RWPE1 (cell line): ENCODE results near the gene CAMK1G.
A peak's percentile ranks its signal among the peaks of the same experiment; 100 is the strongest.

ENCODE experiments used
- CTCF ChIA-PET: fragments of 350-600 bp; sonication (Branson Sonifier 250); formaldehyde crosslinking; extraction: SDS; loops from one replicate; lab custom pipeline; 2021; lab: Yijun Ruan, JAX
- POLR2A ChIA-PET: fragments of 400-600 bp; formaldehyde crosslinking; extraction: SDS; loops from one replicate; lab custom pipeline; 2020; ENCODE audit warnings: antibody characterized with exemption; ENCODE audit not compliant: low non-redundant PET; lab: Yijun Ruan, JAX
- DNase-seq: peaks from one replicate; pipeline ENCODE4 v3.0.0; 2012; ENCODE audit warnings: low spot score
- H3K27ac ChIP-seq: fragments of 450-650 bp; 2 replicates; pipeline ENCODE4 v1.5.1; 2017
- TF ChIP-seq, protein P1 (sequence below): fragments of 450-650 bp; conservative IDR thresholded peaks from 2 replicates; pipeline ENCODE4 v1.5.1; 2017; ENCODE audit warnings: low read depth, mild to moderate bottlenecking

Gene CAMK1G

DNA sequence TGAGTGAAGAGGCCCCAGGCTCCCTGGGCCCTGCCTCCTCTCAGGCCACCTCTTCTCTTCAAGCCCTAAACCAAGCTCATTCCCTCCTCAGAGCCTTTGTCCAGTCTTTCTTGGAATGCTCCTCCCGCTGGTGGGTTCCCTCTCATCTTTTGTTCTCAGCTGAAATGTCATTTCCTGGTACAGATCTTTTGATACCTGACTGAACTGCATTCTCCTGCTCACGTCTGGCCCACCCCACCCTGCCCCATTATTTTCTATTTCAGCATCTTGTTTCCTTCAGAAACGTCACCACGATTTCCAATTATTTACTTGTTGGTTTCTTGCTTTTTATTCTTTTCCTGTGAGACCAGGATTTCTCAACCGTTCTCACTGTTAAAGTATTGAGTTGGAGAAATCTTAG is 52.3 kb downstream of the CAMK1G start:
- H3K27ac ChIP-seq, result no peak overlapping the region
- no peak for DNase-seq
- TF ChIP-seq, protein P1, sequence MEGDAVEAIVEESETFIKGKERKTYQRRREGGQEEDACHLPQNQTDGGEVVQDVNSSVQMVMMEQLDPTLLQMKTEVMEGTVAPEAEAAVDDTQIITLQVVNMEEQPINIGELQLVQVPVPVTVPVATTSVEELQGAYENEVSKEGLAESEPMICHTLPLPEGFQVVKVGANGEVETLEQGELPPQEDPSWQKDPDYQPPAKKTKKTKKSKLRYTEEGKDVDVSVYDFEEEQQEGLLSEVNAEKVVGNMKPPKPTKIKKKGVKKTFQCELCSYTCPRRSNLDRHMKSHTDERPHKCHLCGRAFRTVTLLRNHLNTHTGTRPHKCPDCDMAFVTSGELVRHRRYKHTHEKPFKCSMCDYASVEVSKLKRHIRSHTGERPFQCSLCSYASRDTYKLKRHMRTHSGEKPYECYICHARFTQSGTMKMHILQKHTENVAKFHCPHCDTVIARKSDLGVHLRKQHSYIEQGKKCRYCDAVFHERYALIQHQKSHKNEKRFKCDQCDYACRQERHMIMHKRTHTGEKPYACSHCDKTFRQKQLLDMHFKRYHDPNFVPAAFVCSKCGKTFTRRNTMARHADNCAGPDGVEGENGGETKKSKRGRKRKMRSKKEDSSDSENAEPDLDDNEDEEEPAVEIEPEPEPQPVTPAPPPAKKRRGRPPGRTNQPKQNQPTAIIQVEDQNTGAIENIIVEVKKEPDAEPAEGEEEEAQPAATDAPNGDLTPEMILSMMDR, result no peak
- ChIA-PET CTCF (no interaction called here), POLR2A (no interaction called here)

DNA sequence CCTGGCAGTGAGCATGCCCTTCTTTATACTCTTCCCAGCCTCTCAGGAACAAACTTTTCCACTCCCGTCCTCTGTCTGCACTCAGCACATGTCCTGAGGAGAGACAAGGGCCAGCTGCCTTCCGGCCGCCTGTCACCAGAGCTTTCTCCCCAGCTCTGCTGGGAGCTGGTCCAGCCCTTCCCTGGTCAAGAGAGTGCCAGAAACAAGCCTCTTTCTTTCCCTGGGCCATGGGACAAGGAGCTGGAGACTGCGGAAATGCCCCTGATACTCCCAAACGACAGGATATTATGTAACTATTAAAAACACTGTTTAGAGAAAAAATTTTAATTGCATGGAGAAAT is 58.3 kb downstream of the CAMK1G start:
- CTCF ChIA-PET, result no interaction called here
- DNase-seq, result no peak
- no peak overlapping the region for H3K27ac ChIP-seq
- TF ChIP-seq, protein P1, result no peak
- POLR2A ChIA-PET, result no interaction called here

GRCh38 chr1:209642816-209643215 is 59.3 kb downstream of the CAMK1G start:
- TF ChIP-seq, protein P1, result no peak
- ChIA-PET POLR2A (no interaction called here), CTCF (interaction anchor here (0.9 kb wide), 1 partner anchor 51 kb away, joined by 4 read pairs; no protein-coding TSS in a partner anchor)
- H3K27ac ChIP-seq, result peak overlapping the region; percentile 76
- DNase-seq, result no peak

GRCh38 chr1:209643285-209644020 is 59.9 kb downstream of the CAMK1G start:
- CTCF ChIA-PET, result interaction anchor here (0.8 to 1.6 kb wide), 4 partner anchors 14 to 117 kb away, joined by 3 to 4 read pairs (median 4); no protein-coding TSS in a partner anchor
- POLR2A ChIA-PET, result interaction anchor here (0.6 to 0.7 kb wide), 2 partner anchors 8 to 11 kb away, joined by 3 read pairs; no protein-coding TSS in a partner anchor
- DNase-seq, result peak; percentile 46
- TF ChIP-seq, protein P1, result no peak
- H3K27ac ChIP-seq, result peak overlapping the region; percentile 76

DNA sequence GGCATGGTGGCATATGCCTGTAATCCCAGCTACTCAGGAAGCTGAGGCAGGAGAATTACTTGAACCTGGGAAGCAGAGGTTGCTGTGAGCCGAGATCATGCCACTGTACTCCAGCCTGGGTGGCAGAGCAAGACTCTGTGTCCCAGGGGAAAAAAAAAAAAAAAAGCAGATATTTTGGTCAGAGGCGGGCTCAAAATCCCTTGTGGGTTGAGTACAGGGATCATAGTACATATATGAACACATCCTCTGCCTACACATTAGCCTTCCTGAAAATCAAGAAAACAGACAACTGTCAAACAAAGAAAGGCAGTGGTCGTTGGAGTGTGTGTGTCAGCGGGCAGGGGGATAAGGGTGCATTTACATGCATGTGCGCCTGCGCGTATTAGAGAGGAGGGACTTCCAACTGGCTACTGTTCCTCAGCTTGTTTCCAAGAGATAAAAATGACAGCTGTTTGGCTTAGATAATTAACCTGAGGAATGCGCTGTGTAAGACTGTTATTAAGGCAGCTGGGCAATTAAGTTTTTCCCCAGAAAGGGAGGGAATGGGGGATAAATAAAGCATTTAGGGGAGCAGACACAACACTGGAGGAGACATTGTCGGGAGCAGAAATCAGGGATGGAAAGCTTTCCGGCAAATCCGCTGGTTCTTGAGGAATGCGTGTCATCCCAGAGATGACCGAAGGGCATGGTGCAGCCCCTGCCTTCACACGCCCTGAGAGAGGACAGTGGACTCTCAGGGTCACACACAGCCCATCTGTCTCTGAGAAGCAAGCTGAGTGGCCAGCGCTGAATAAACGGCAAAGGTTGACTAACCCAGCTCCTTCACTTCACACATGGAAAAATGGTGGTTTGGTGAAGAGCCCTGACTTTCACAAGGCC is 62.3 kb downstream of the CAMK1G start:
- 0 out of 2 replicates have a peak overlapping the region, but pooled peaks have one; percentile 20 for H3K27ac ChIP-seq
- CTCF ChIA-PET, result interaction anchor here (0.7 kb wide), 1 partner anchor 19 kb away, joined by 5 read pairs; no protein-coding TSS in a partner anchor
- TF ChIP-seq, protein P1, result no peak
- POLR2A ChIA-PET, result no interaction called here
- no peak for DNase-seq

- CTCF ChIA-PET, result interaction anchor here (0.7 kb wide), 2 partner anchors 11 to 19 kb away, joined by 3 to 5 read pairs; no protein-coding TSS in a partner anchor
- POLR2A ChIA-PET, result no interaction called here
- DNase-seq, result no peak
- TF ChIP-seq, protein P1, result no peak
- H3K27ac ChIP-seq, result no peak overlapping the region
These were observed 63.0 kb downstream of the CAMK1G start for GRCh38 chr1:209646558-209646957.
